Activated CD8-positive, alpha-beta T cell treated with anti-CD3 and anti-CD28 coated beads for 36 hours (primary cell): Measurements from ENCODE around the gene PURB. TPM values are rescaled to one million over a fixed set of nuclear protein-coding genes. Genes with fewer than 3 reads are reported as not detected.
"Not testable (repeated sequence)": the region's sequence is repeated elsewhere in the genome, so short reads cannot be mapped to it uniquely, and the experiment has no call there.

Experiments used
- ATAC-seq: fragments of 200-7000 bp; cut with Tn5 transposase; one replicate; pipeline ENCODE4 v1.10.0; 2021; ENCODE audit warnings: mild to moderate bottlenecking, moderate library complexity
- CTCF ChIA-PET: fragments of 350-600 bp; sonication (Branson Sonifier 250); formaldehyde crosslinking; loops from one replicate; lab custom pipeline; 2021; ENCODE audit warnings: antibody characterized with exemption; lab: Charles Lee
- POLR2A ChIA-PET: fragments of 350-600 bp; sonication (Branson Sonifier 250); formaldehyde crosslinking; loops from one replicate; lab custom pipeline; 2021; ENCODE audit warnings: antibody characterized with exemption; lab: Charles Lee
- DNase-seq: peaks from one replicate; pipeline ENCODE4 v3.0.0-alpha.2; 2020
- H3K27ac Mint-ChIP-seq: one replicate; pipeline ENCODE4 v1.8.0; 2021; ENCODE audit warnings: mild to moderate bottlenecking, mixed read lengths
- H3K27me3 Mint-ChIP-seq: one replicate; pipeline ENCODE4 v1.8.0; 2021; ENCODE audit warnings: mixed read lengths
- H3K36me3 Mint-ChIP-seq: one replicate; pipeline ENCODE4 v1.8.0; 2021; ENCODE audit warnings: low read depth, mixed read lengths
- H3K4me1 Mint-ChIP-seq: one replicate; pipeline ENCODE4 v1.8.0; 2021; ENCODE audit warnings: low read depth, mixed read lengths
- H3K4me3 Mint-ChIP-seq: one replicate; pipeline ENCODE4 v1.8.0; 2021; ENCODE audit warnings: mild to moderate bottlenecking, moderate library complexity, mixed read lengths
- H3K9me3 Mint-ChIP-seq: one replicate; pipeline ENCODE4 v1.8.0; 2021; ENCODE audit warnings: mixed read lengths
- intact Hi-C: fragments of 100-400 bp; cut with micrococcal nuclease; formaldehyde crosslinking; loops from one replicate; pipeline ENCODE4 v1.10.0; 2022
- total RNA-seq, 2 experiments: library from RNA; stranded (reverse); gene quantifications; one replicate each; pipeline ENCODE4 v1.2.3, GENCODE V29; 2021
- TF ChIP-seq, protein P1 (sequence below): fragments of 200-600 bp; IDR thresholded peaks from one replicate; pipeline ENCODE4 v1.8.0; 2022; ENCODE audit warnings: antibody characterized with exemption, mild to moderate bottlenecking

PURB gene
- total RNA-seq, 2 experiments from 2014 or later: 20.5 to 21.0 TPM

DNA sequence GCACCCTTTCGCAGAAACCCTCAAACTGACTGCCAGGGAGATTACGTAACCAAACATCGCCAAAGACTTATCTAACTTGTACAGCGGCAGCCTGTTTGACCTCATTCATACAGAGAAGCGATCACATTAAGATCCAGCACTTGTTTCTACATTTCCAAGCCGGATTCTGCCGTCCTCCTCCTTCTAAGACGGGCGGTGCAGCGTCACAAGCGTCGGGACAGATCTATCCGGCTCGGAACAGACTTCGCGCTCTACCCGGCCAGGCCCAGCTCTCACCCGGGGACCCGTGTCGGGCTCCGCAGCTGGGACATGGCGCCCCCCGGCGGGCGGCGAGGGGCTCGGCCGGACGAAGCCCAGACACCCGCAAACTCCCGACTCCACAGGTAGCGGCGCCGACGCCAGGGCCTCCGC, 37.8 kb downstream of the PURB start:
- no peaks in the 10 kb centered on the region for H3K9me3 Mint-ChIP-seq
- CTCF ChIA-PET: interaction anchor here (1.3 to 15.7 kb wide), 16 partner anchors 11 to 288 kb away, joined by 3 to 199 read pairs (median 5); partner anchors contain the start of genes PURB and TMED4
- DNase-seq: peak; percentile 88

DNA sequence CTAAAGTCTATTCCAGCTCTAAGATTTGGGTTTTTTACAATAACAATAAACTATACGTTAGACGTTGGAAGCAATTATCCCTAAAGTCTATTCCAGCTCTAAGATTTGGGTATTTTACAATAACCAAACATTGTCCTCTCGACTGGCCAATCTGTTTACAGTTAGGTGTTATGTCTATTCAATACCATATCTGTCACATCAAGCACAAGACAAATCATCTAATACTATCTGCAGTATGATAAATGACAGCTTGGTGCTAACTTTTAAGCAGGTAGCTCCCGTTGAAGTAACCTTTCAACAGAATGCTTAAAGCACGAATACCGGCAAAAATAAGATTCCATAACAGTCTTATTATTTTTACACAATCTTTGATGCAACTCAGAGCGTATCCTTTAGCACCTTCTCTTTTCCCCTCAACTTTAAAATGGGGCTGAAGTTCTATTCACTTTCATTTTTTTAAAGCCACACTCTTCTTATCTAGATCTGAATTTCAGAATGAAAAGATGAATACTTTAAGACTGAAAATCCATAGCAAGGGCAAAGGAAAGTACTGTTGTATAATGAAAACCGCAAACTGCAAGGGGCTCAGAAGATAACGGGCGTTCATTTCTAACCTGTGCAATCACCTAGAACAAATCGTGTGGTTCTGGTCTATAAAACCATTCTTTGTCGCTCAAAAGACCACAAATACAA, 38.4 kb downstream of the PURB start:
- Mint-ChIP-seq H3K27me3 (no peaks in the 10 kb centered on the region), H3K4me3 (peak overlapping the region; percentile 92), H3K27ac (peak overlapping the region; percentile 100), H3K9me3 (no peaks in the 10 kb centered on the region), H3K4me1 (peaks cover 42% of the 10 kb centered on the region), H3K36me3 (peaks cover 27% of the 10 kb centered on the region)
- no peak for ATAC-seq
- CTCF ChIA-PET: interaction anchor here (0.7 to 15.7 kb wide), 21 partner anchors 11 to 291 kb away, joined by 3 to 199 read pairs (median 4); partner anchors contain the start of genes PURB and TMED4
- intact Hi-C loops: loop anchor here (2.0 to 5.0 kb wide), 3 partner anchors 35 to 265 kb away; partner anchors contain the start of gene TMED4
- TF ChIP-seq, protein P1, sequence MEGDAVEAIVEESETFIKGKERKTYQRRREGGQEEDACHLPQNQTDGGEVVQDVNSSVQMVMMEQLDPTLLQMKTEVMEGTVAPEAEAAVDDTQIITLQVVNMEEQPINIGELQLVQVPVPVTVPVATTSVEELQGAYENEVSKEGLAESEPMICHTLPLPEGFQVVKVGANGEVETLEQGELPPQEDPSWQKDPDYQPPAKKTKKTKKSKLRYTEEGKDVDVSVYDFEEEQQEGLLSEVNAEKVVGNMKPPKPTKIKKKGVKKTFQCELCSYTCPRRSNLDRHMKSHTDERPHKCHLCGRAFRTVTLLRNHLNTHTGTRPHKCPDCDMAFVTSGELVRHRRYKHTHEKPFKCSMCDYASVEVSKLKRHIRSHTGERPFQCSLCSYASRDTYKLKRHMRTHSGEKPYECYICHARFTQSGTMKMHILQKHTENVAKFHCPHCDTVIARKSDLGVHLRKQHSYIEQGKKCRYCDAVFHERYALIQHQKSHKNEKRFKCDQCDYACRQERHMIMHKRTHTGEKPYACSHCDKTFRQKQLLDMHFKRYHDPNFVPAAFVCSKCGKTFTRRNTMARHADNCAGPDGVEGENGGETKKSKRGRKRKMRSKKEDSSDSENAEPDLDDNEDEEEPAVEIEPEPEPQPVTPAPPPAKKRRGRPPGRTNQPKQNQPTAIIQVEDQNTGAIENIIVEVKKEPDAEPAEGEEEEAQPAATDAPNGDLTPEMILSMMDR: no peak
- POLR2A ChIA-PET: interaction anchor here (0.9 to 6.2 kb wide), 21 partner anchors 9 to 273 kb away, joined by 3 to 49 read pairs (median 5); partner anchors contain the start of genes PPIA, PURB and TMED4
- no peak for DNase-seq

More for the DNA sequence above, 37.8 kb downstream of the PURB start:
- POLR2A ChIA-PET: interaction anchor here (0.6 to 6.2 kb wide), 24 partner anchors 10 to 1194 kb away, joined by 3 to 49 read pairs (median 6); partner anchors contain the start of genes PPIA, PURB and TMED4
- Mint-ChIP-seq H3K4me3 (peak overlapping the region; percentile 92), H3K27me3 (no peaks in the 10 kb centered on the region), H3K36me3 (peaks cover 21% of the 10 kb centered on the region), H3K4me1 (peaks cover 36% of the 10 kb centered on the region), H3K27ac (peak overlapping the region; percentile 100)
- ATAC-seq: peak; percentile 69
- intact Hi-C loops: loop anchor here (2.0 to 5.0 kb wide), 3 partner anchors 35 to 265 kb away; partner anchors contain the start of gene TMED4
- TF ChIP-seq, protein P1: peak; percentile 85

- H3K27ac Mint-ChIP-seq: peak overlapping the region; percentile 100
- peak overlapping the region; percentile 92 for H3K4me3 Mint-ChIP-seq
- H3K36me3 Mint-ChIP-seq: peaks cover 32% of the 10 kb centered on the region
- DNase-seq: peak; percentile 31
- not testable (repeated sequence) for H3K27me3 Mint-ChIP-seq, H3K9me3 Mint-ChIP-seq, ATAC-seq
- CTCF ChIA-PET: interaction anchor here (0.7 to 15.7 kb wide), 14 partner anchors 12 to 291 kb away, joined by 3 to 199 read pairs (median 4); partner anchors contain the start of gene TMED4
- intact Hi-C loops: loop anchor here (2.0 to 5.0 kb wide), 3 partner anchors 36 to 264 kb away; partner anchors contain the start of gene TMED4
- POLR2A ChIA-PET: interaction anchor here (0.9 to 6.2 kb wide), 16 partner anchors 9 to 272 kb away, joined by 3 to 49 read pairs (median 6); partner anchors contain the start of genes PPIA, PURB and TMED4
- H3K4me1 Mint-ChIP-seq: peaks cover 46% of the 10 kb centered on the region
These were observed 38.9 kb downstream of the PURB start for GRCh38 chr7:44846390-44846789.

- peaks cover 41% of the 10 kb centered on the region for H3K36me3 Mint-ChIP-seq
- H3K4me1 Mint-ChIP-seq: peaks cover 50% of the 10 kb centered on the region
- ChIA-PET POLR2A (interaction anchor here (0.9 to 6.2 kb wide), 5 partner anchors 17 to 271 kb away, joined by 3 to 49 read pairs (median 25); partner anchors contain the start of genes PPIA and PURB), CTCF (interaction anchor here (1.9 to 15.7 kb wide), 2 partner anchors 12 to 76 kb away, joined by 6 to 199 read pairs; no protein-coding TSS in a partner anchor)
- DNase-seq (no peak), ATAC-seq (no peak)
- H3K27ac Mint-ChIP-seq: peak overlapping the region; percentile 50
- H3K4me3 Mint-ChIP-seq: peak overlapping the region; percentile 92
- intact Hi-C loops: loop anchor here (5.0 kb wide), 2 partner anchors 37 to 263 kb away; partner anchors contain the start of gene TMED4
- H3K27me3 Mint-ChIP-seq: no peaks in the 10 kb centered on the region
- TF ChIP-seq, protein P1: no peak
- H3K9me3 Mint-ChIP-seq: no peaks in the 10 kb centered on the region
These were observed 39.9 kb downstream of the PURB start for GRCh38 chr7:44845451-44845850.

DNA sequence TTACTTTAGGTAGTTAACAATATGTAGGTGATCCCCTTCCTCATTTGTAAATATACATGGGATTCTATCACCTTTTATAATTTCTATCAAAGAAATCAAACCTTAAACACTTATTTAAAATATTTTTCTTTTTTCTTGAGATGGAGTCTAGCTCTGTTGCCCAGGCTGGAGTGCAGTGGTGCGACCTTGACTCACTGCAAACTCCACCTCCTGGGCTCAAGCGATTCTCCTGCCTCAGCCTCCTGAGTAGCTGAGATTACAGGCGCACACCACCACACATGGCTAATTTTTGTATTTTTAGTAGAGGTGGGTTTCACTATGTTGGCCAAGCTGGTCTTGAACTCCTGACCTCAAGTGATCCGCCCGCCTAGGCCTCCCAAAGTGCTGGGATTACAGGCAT, 41.9 kb downstream of the PURB start:
- ChIA-PET POLR2A (interaction anchor here (0.8 to 2.4 kb wide), 4 partner anchors 41 to 74 kb away, joined by 3 to 7 read pairs (median 5); partner anchors contain the start of gene PPIA), CTCF (interaction anchor here (1.2 to 1.9 kb wide), 2 partner anchors 14 to 44 kb away, joined by 3 to 6 read pairs; no protein-coding TSS in a partner anchor)
- H3K27me3 Mint-ChIP-seq, intact Hi-C loops, DNase-seq, H3K4me3 Mint-ChIP-seq, H3K9me3 Mint-ChIP-seq, H3K27ac Mint-ChIP-seq, ATAC-seq: not testable (repeated sequence)
- peaks cover 40% of the 10 kb centered on the region for H3K36me3 Mint-ChIP-seq
- H3K4me1 Mint-ChIP-seq: peaks cover 46% of the 10 kb centered on the region

DNA sequence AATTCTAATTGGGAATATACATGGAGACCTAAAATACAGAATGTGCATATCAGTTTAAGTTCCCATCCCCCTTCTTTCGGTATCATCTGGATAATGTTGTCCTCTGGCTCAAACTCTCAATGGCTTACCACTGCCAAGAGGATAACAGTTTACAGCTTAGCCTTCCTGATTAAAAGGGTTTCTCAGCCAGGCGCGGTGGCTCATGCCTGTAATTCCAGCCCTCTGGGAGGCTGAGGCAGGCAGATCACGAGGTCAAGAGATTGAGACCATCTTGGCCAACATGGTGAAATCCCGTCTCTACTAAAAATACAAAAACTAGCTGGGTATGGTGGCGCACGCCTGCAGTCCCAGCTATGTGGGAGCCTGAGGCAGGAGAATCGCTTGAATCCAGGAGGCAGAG, 42.7 kb downstream of the PURB start:
- H3K9me3 Mint-ChIP-seq, ATAC-seq, H3K4me3 Mint-ChIP-seq, H3K27me3 Mint-ChIP-seq, intact Hi-C loops, DNase-seq, H3K27ac Mint-ChIP-seq: not testable (repeated sequence)
- ChIA-PET POLR2A (interaction anchor here (0.8 to 2.4 kb wide), 2 partner anchors 11 to 45 kb away, joined by 3 to 7 read pairs; partner anchors contain the start of gene PPIA), CTCF (interaction anchor here (1.3 to 1.6 kb wide), 2 partner anchors 15 to 23 kb away, joined by 3 to 4 read pairs; no protein-coding TSS in a partner anchor)
- H3K4me1 Mint-ChIP-seq: peaks cover 47% of the 10 kb centered on the region
- H3K36me3 Mint-ChIP-seq: peaks cover 39% of the 10 kb centered on the region
